GM19238 (cell line): ENCODE results near the gene SLC22A25.
"Not testable (repeated sequence)": the region's sequence is repeated elsewhere in the genome, so short reads cannot be mapped to it uniquely, and the experiment has no call there.

ENCODE experiments used
- DNase-seq: peaks from one replicate; pipeline ENCODE4 v3.0.0; 2011; ENCODE audit warnings: low spot score; ENCODE audit not compliant: insufficient read length

The SLC22A25 gene

GRCh38 chr11:63243533-63243932 is at the start of gene SLC22A25:
Gene SLC22A25 (minus strand): TSS chr11:63243599. CDS start chr11:63229652, 13,947 bp downstream.
- DNase-seq = no peak

- DNase-seq = no peak
These were observed 46.9 kb upstream of the SLC22A25 start for GRCh38 chr11:63290285-63290684.

GRCh38 chr11:63289658-63290057 is 46.3 kb upstream of the SLC22A25 start:
- no peak for DNase-seq

GRCh38 chr11:63282579-63282978 is 39.2 kb upstream of the SLC22A25 start:
- no peak for DNase-seq

GRCh38 chr11:63280920-63281319 is 37.5 kb upstream of the SLC22A25 start:
- DNase-seq = no peak

GRCh38 chr11:63277345-63277943 is 34.0 kb upstream of the SLC22A25 start:
- DNase-seq = no peak

GRCh38 chr11:63274776-63275175 is 31.4 kb upstream of the SLC22A25 start:
- DNase-seq = no peak

- no peak for DNase-seq
These were observed 30.3 kb upstream of the SLC22A25 start for GRCh38 chr11:63273685-63274084.

GRCh38 chr11:63262547-63262946 is 19.1 kb upstream of the SLC22A25 start:
- no peak for DNase-seq

GRCh38 chr11:63251312-63251711 is 7.9 kb upstream of the SLC22A25 start:
- DNase-seq = no peak

- no peak for DNase-seq
These were observed 7.0 kb upstream of the SLC22A25 start for GRCh38 chr11:63250162-63251050.

- DNase-seq = no peak
These were observed 5.6 kb upstream of the SLC22A25 start for GRCh38 chr11:63248966-63249365.

GRCh38 chr11:63247237-63248002 is 4.0 kb upstream of the SLC22A25 start:
- not testable (repeated sequence) for DNase-seq

- no peak for DNase-seq
These were observed 2.6 kb upstream of the SLC22A25 start for GRCh38 chr11:63246045-63246444.

- DNase-seq = no peak
These were observed 1.5 kb upstream of the SLC22A25 start for GRCh38 chr11:63244862-63245261.

- DNase-seq = no peak
These were observed 1.2 kb downstream of the SLC22A25 start for GRCh38 chr11:63242089-63242781.

- DNase-seq = no peak
These were observed 2.5 kb downstream of the SLC22A25 start for GRCh38 chr11:63240791-63241379.

- DNase-seq = no peak
These were observed 3.3 kb downstream of the SLC22A25 start for GRCh38 chr11:63240098-63240497.

- DNase-seq = no peak
These were observed 4.1 kb downstream of the SLC22A25 start for GRCh38 chr11:63239254-63239653.

GRCh38 chr11:63237413-63237812 is 6.0 kb downstream of the SLC22A25 start:
- DNase-seq = no peak
